IMR-90 (cell line): ENCODE data around the gene MEGF6. TPM values are rescaled to one million over a fixed set of nuclear protein-coding genes. Genes with fewer than 3 reads are reported as not detected.

Source experiments
- ATAC-seq: fragments of 200-7000 bp; cut with Tn5 transposase; 2 replicates; pipeline ENCODE4 v1.9.1; 2020; ENCODE audit warnings: low read depth, mild to moderate bottlenecking, moderate library complexity
- BruUV-seq: library from RNA; stranded (reverse); fragments of 400-500 nt; replicated peaks from 2 replicates; lab custom pipeline; 2021; lab: Mats Ljungman, UMichigan
- CTCF ChIA-PET: fragments of 300-600 bp; formaldehyde crosslinking; extraction: SDS; loops from one replicate; lab custom pipeline; 2021; ENCODE audit warnings: antibody characterized with exemption; lab: Yijun Ruan, JAX
- POLR2A ChIA-PET: fragments of 300-600 bp; sonication (Branson Sonifier 250); formaldehyde crosslinking; loops from one replicate; lab custom pipeline; 2022; ENCODE audit warnings: antibody characterized with exemption; ENCODE audit not compliant: unreplicated experiment; lab: Charles Lee
- DNase-seq: peaks from one replicate; pipeline ENCODE4 v3.0.0; 2013
- H2AFZ ChIP-seq: replicated peaks from 2 replicates; pipeline ENCODE3; 2013; ENCODE audit warnings: low read length, mild to moderate bottlenecking; ENCODE audit not compliant: poor library complexity
- H2AK5ac ChIP-seq: 2 replicates; pipeline ENCODE4 v1.6.1; 2013; ENCODE audit warnings: low read depth, low read length, inconsistent platforms
- H2AK9ac ChIP-seq: replicated peaks from 2 replicates; pipeline ENCODE3; 2013; ENCODE audit warnings: mild to moderate bottlenecking, low read depth, low read length, moderate library complexity; ENCODE audit not compliant: poor library complexity
- H2BK120ac ChIP-seq: 2 replicates; pipeline ENCODE4 v1.6.1; 2013; ENCODE audit warnings: low read depth, low read length, inconsistent platforms
- H2BK15ac ChIP-seq: 3 replicates; pipeline ENCODE4 v1.6.1; 2013; ENCODE audit warnings: low read depth, low read length, inconsistent platforms
- H2BK20ac ChIP-seq: 2 replicates; pipeline ENCODE4 v1.6.1; 2013; ENCODE audit warnings: low read depth, mild to moderate bottlenecking, inconsistent platforms, low read length, moderate library complexity
- H2BK5ac ChIP-seq: 2 replicates; pipeline ENCODE4 v1.6.1; 2013; ENCODE audit warnings: mild to moderate bottlenecking, low read depth, low read length, inconsistent platforms; ENCODE audit not compliant: poor library complexity, severe bottlenecking
- H3K14ac ChIP-seq: replicated peaks from 2 replicates; pipeline ENCODE4 v1.6.1; 2013; ENCODE audit warnings: low read depth, low read length, inconsistent platforms
- H3K18ac ChIP-seq: 2 replicates; pipeline ENCODE4 v1.6.1; 2013; ENCODE audit warnings: low read depth, low read length, control low read depth
- H3K23ac ChIP-seq: 2 replicates; pipeline ENCODE4 v1.6.1; 2013; ENCODE audit warnings: low read depth, low read length, inconsistent platforms
- H3K27ac ChIP-seq: 2 replicates; pipeline ENCODE4 v1.5.1; 2013; ENCODE audit warnings: mild to moderate bottlenecking, control low read depth, low read length; ENCODE audit not compliant: insufficient read depth
- H3K27me3 ChIP-seq: 2 replicates; pipeline ENCODE4 v1.6.1; 2013; ENCODE audit warnings: low read length; ENCODE audit not compliant: control insufficient read depth, insufficient read depth
- H3K36me3 ChIP-seq: 2 replicates; pipeline ENCODE4 v1.6.1; 2013; ENCODE audit warnings: low read length, mixed read lengths; ENCODE audit not compliant: control insufficient read depth, insufficient read depth
- H3K4ac ChIP-seq: 2 replicates; pipeline ENCODE4 v1.6.1; 2013; ENCODE audit warnings: low read depth, low read length, inconsistent platforms
- H3K4me1 ChIP-seq: 2 replicates; pipeline ENCODE4 v1.6.1; 2013; ENCODE audit warnings: low read length, mixed read lengths; ENCODE audit not compliant: control insufficient read depth, insufficient read depth
- H3K4me2 ChIP-seq: 2 replicates; pipeline ENCODE4 v1.6.1; 2013; ENCODE audit warnings: low read depth, mild to moderate bottlenecking, control low read depth, low read length, moderate library complexity
- H3K4me3 ChIP-seq: 2 replicates; pipeline ENCODE4 v1.5.1; 2013; ENCODE audit warnings: low read depth, mild to moderate bottlenecking, control low read depth, low read length, moderate library complexity; ENCODE audit not compliant: insufficient read depth
- H3K56ac ChIP-seq: 2 replicates; pipeline ENCODE4 v1.6.1; 2013; ENCODE audit warnings: low read length, inconsistent platforms; ENCODE audit not compliant: insufficient read depth; ENCODE audit errors: extremely low read depth
- H3K79me1 ChIP-seq, 2 experiments: 2 replicates each; pipeline ENCODE4 v1.6.1; 2013; ENCODE audit warnings: low read length in 2 of 2, inconsistent platforms in 1 of 2, low read depth in 1 of 2
- H3K9ac ChIP-seq: 2 replicates; pipeline ENCODE4 v1.6.1; 2013; ENCODE audit warnings: low read depth, low read length, control low read depth
- H3K9me1 ChIP-seq: 2 replicates; pipeline ENCODE4 v1.6.1; 2013; ENCODE audit warnings: low read length, inconsistent platforms; ENCODE audit not compliant: insufficient read depth
- H3K9me3 ChIP-seq: 2 replicates; pipeline ENCODE4 v1.6.1; 2013; ENCODE audit warnings: low read length; ENCODE audit not compliant: control insufficient read depth, insufficient read depth
- H4K20me1 ChIP-seq: 2 replicates; pipeline ENCODE4 v1.6.1; 2013; ENCODE audit warnings: low read length, inconsistent platforms; ENCODE audit not compliant: insufficient read depth
- H4K5ac ChIP-seq: 2 replicates; pipeline ENCODE4 v1.6.1; 2013; ENCODE audit warnings: mild to moderate bottlenecking, low read depth, low read length, control low read depth
- H4K8ac ChIP-seq, 2 experiments: 2 replicates each; pipeline ENCODE4 v1.6.1; 2013; ENCODE audit warnings: low read depth in 2 of 2, low read length in 2 of 2, control low read depth in 1 of 2, inconsistent platforms in 1 of 2
- H4K91ac ChIP-seq: 2 replicates; pipeline ENCODE4 v1.6.1; 2013; ENCODE audit warnings: low read depth, low read length, inconsistent platforms; ENCODE audit not compliant: insufficient read depth
- BHLHE40 ChIP-seq: fragments of 150-350 bp; IDR thresholded peaks from 2 replicates; pipeline ENCODE4 v1.6.1; 2016; ENCODE audit warnings: mild to moderate bottlenecking, low read depth, low read length
- CEBPB ChIP-seq: IDR thresholded peaks from 2 replicates; pipeline ENCODE4 v1.6.1; 2012; ENCODE audit warnings: low read depth, low read length, improper control_type of control experiment
- CTCF ChIP-seq: conservative IDR thresholded peaks from 2 replicates; pipeline ENCODE4 v1.5.1; 2012; ENCODE audit warnings: mild to moderate bottlenecking, low read depth, low read length, improper control_type of control experiment
- ELK1 ChIP-seq: fragments of 150-350 bp; IDR thresholded peaks from 2 replicates; pipeline ENCODE4 v1.6.1; 2016; ENCODE audit warnings: low read depth, mild to moderate bottlenecking, low read length, moderate library complexity, borderline replicate concordance
- FOS ChIP-seq: fragments of 150-350 bp; IDR thresholded peaks from 2 replicates; pipeline ENCODE4 v1.6.1; 2016; ENCODE audit warnings: low read depth, low read length
- MAZ ChIP-seq: IDR thresholded peaks from 2 replicates; pipeline ENCODE4 v1.6.1; 2012; ENCODE audit warnings: low read depth, mild to moderate bottlenecking, low read length, improper control_type of control experiment, moderate library complexity, borderline replicate concordance
- MXI1 ChIP-seq: IDR thresholded peaks from 2 replicates; pipeline ENCODE4 v1.6.1; 2012; ENCODE audit warnings: low read depth, mild to moderate bottlenecking, low read length, moderate library complexity, borderline replicate concordance
- RAD21 ChIP-seq: IDR thresholded peaks from 2 replicates; pipeline ENCODE4 v1.6.1; 2012; ENCODE audit warnings: low read length, improper control_type of control experiment
- RCOR1 ChIP-seq: IDR thresholded peaks from 2 replicates; pipeline ENCODE4 v1.6.1; 2012; ENCODE audit warnings: mild to moderate bottlenecking, low read length, improper control_type of control experiment; ENCODE audit not compliant: insufficient replicate concordance
- RFX5 ChIP-seq: IDR thresholded peaks from 2 replicates; pipeline ENCODE4 v1.8.0; 2012; ENCODE audit warnings: low read depth, mild to moderate bottlenecking, low read length, moderate library complexity
- SMC3 ChIP-seq: fragments of 150-350 bp; IDR thresholded peaks from 2 replicates; pipeline ENCODE4 v1.6.1; 2016; ENCODE audit warnings: low read depth, mild to moderate bottlenecking, antibody characterized with exemption, low read length, moderate library complexity
- USF2 ChIP-seq: fragments of 150-350 bp; IDR thresholded peaks from 2 replicates; pipeline ENCODE4 v1.6.1; 2017; ENCODE audit warnings: mild to moderate bottlenecking, antibody characterized with exemption, low read length, low read depth
- WGBS, 2 experiments: methylation state at CpG; one replicate each; pipeline versions ENCODE4 v1.1.5 to v1.1.7; 2013; ENCODE audit warnings: missing lambda C conversion rate in 2 of 2; ENCODE audit not compliant: insufficient read length in 1 of 2; ENCODE audit errors: extremely low coverage in 2 of 2; 5-methylcytosine and 5-hydroxymethylcytosine counted together
- dilution Hi-C: fragments of 300-500 bp; cut with HindIII; formaldehyde crosslinking; loops from one replicate; pipeline ENCODE4 v1.14.3; 2018; ENCODE audit warnings: low sequenced_read_pairs; ENCODE audit not compliant: unreplicated experiment
- in situ Hi-C: fragments of 300-500 bp; cut with MboI; formaldehyde crosslinking; loops from 3 replicates; pipeline ENCODE4 v1.14.3; 2019; ENCODE audit warnings: low sequenced_read_pairs, inconsistent platforms, mixed read lengths
- intact Hi-C: fragments of 100-400 bp; cut with micrococcal nuclease; formaldehyde crosslinking; loops from 2 replicates; pipeline ENCODE4 v1.10.0; 2022
- polyA plus RNA-seq, 3 experiments: library from polyadenylated mRNA; depleted of rRNA; stranded (reverse); fragments of >200 nt; gene quantifications; 2 replicates each; pipeline ENCODE4 v1.2.3, GENCODE V29; 2012; ENCODE audit warnings: low replicate concordance in 1 of 3
- total RNA-seq: library from RNA; depleted of rRNA; stranded (reverse); fragments of >200 nt; gene quantifications from 2 replicates; pipeline ENCODE4 v1.2.3, GENCODE V29; 2012

Gene MEGF6
- total and polyA plus RNA-seq, 2 of the 4 experiments (the other 2 are of a cell fraction): 0.72 to 4.1 TPM

- no peak overlapping the region; the same call in 1 of the 2 replicates for H2AK5ac ChIP-seq
These were observed 74.7 kb downstream of the MEGF6 start for GRCh38 chr1:3536420-3537195.

More at GRCh38 chr1:3536420-3537195, 74.7 kb downstream of the MEGF6 start:
- Histone ChIP-seq H3K27ac (no peak overlapping the region), H2AFZ (no peak overlapping the region), H3K4me1 (no peaks in the 10 kb centered on the region), H3K4me3 (no peak overlapping the region), H3K18ac (no peak overlapping the region), H4K5ac (no peak overlapping the region), H3K36me3 (no peaks in the 10 kb centered on the region), H3K4ac (no peak overlapping the region), H3K56ac (no peak overlapping the region), H2BK15ac (no peak overlapping the region), H3K9me3 (no peaks in the 10 kb centered on the region; the same call in 1 of the 2 replicates), H3K79me1 (no peaks in the 10 kb centered on the region), H4K91ac (no peak overlapping the region), H3K23ac (no peak overlapping the region), H4K20me1 (no peaks in the 10 kb centered on the region), H3K9me1 (no peaks in the 10 kb centered on the region; the same call in 1 of the 2 replicates), H3K9ac (no peak overlapping the region), H2AK9ac (no peak overlapping the region), H3K14ac (no peak overlapping the region), H2BK5ac (no peak overlapping the region), H4K8ac (no peak overlapping the region), H3K27me3 (no peaks in the 10 kb centered on the region), H3K4me2 (no peak overlapping the region), H2BK20ac (no peak overlapping the region), H2BK120ac (no peak overlapping the region)
- TF ChIP-seq RCOR1 (no peak), FOS (no peak), CEBPB (no peak), RAD21 (no peak), SMC3 (no peak), MXI1 (no peak), RFX5 (no peak), CTCF (no peak), BHLHE40 (no peak), MAZ (no peak), USF2 (no peak), ELK1 (no peak)
- ChIA-PET CTCF (no interaction called here), POLR2A (no interaction called here)
- no TSS peak for BruUV-seq
- WGBS, 2 experiments: 51% methylated on average over 4 of the region's 27 CpGs; no CpG with 5 or more reads in 1 of the 2 experiments
- DNase-seq (no peak), ATAC-seq (no peak)
- intact Hi-C loops (no loop called here), in situ Hi-C loops (no loop called here), dilution Hi-C loops (no loop called here)
